Measurements from ENCODE around the gene UNC5B. TPM values are rescaled to one million over a fixed set of nuclear protein-coding genes. Genes with fewer than 3 reads are reported as not detected.

The UNC5B gene
- polyA plus RNA-seq, 1 donor (not counting 4 experiments of a cell fraction or from before 2014, with no cell fraction given), result 1.1 TPM

- dilution Hi-C loops (cut with MboI; ENCODE audit: extremely low pct_ligation_motif_present, low sequenced_read_pairs), result no loop called here
These were observed 1.9 kb upstream of the UNC5B start for GRCh38 chr10:71210542-71210871.

GRCh38 chr10:71211053-71211452, 1.3 kb upstream of the UNC5B start:
- TF ChIP-seq EZH2 (IDR thresholded peaks at IDR 0.05; ENCODE audit: low read length) (no peak), CTCF (optimal IDR thresholded peaks at IDR 0.05 in 1 of 3, IDR thresholded peaks at IDR 0.05 in 1 of 3, conservative IDR thresholded peaks at IDR 0.05 in 1 of 3; ENCODE audit: extremely low read depth in 1 of 3, insufficient read depth in 2 of 3, low read length in 3 of 3) (no peak)
- dilution Hi-C loops (cut with MboI; ENCODE audit: extremely low pct_ligation_motif_present, low sequenced_read_pairs), result no loop called here
- Histone ChIP-seq H3K27me3 (ENCODE audit: control insufficient read depth, extremely low read depth, insufficient read depth, low read length) (peaks cover 42% of the 10 kb centered on the region), H3K79me2 (ENCODE audit: control insufficient read depth, insufficient read depth, low read length) (no peaks in the 10 kb centered on the region), H3K27ac (ENCODE audit: control insufficient read depth, insufficient read depth, low read length) (no peak overlapping the region), H3K9ac (ENCODE audit: control insufficient read depth, extremely low read depth, insufficient read depth, low read length) (no peak overlapping the region), H2AFZ (ENCODE audit: control insufficient read depth, low read length) (no peak overlapping the region), H3K4me2 (ENCODE audit: control insufficient read depth, extremely low read depth, insufficient read depth, low read depth, low read length) (no peak overlapping the region), H3K36me3 (ENCODE audit: control insufficient read depth in 2 of 2, extremely low read depth in 1 of 2, insufficient read depth in 2 of 2, low read length in 2 of 2) (no peaks in the 10 kb centered on the region), H4K20me1 (ENCODE audit: control insufficient read depth, extremely low read depth, insufficient read depth, low read length) (no peaks in the 10 kb centered on the region), H3K9me1 (ENCODE audit: control insufficient read depth, extremely low read depth, insufficient read depth, low read length) (no peaks in the 10 kb centered on the region), H3K4me3 (ENCODE audit: control insufficient read depth in 2 of 3, extremely low read depth in 1 of 3, insufficient read depth in 2 of 3, low read depth in 1 of 3, low read length in 3 of 3) (no peak overlapping the region), H3K4me1 (ENCODE audit: control insufficient read depth, extremely low read depth, insufficient read depth, low read length) (peaks cover 14% of the 10 kb centered on the region), H3K9me3 (ENCODE audit: control insufficient read depth, low read depth, low read length) (no peaks in the 10 kb centered on the region)
- DNase-seq (ENCODE audit: low read depth, low spot score) (no peak), FAIRE-seq (no peak)

More at GRCh38 chr10:71210542-71210871, 1.9 kb upstream of the UNC5B start:
- Histone ChIP-seq H3K9me1 (ENCODE audit: control insufficient read depth, extremely low read depth, insufficient read depth, low read length) (no peaks in the 10 kb centered on the region), H3K79me2 (ENCODE audit: control insufficient read depth, insufficient read depth, low read length) (no peaks in the 10 kb centered on the region), H3K9me3 (ENCODE audit: control insufficient read depth, low read depth, low read length) (no peaks in the 10 kb centered on the region), H3K36me3 (ENCODE audit: control insufficient read depth in 2 of 2, extremely low read depth in 1 of 2, insufficient read depth in 2 of 2, low read length in 2 of 2) (no peaks in the 10 kb centered on the region), H2AFZ (ENCODE audit: control insufficient read depth, low read length) (no peak overlapping the region), H4K20me1 (ENCODE audit: control insufficient read depth, extremely low read depth, insufficient read depth, low read length) (no peaks in the 10 kb centered on the region), H3K27me3 (ENCODE audit: control insufficient read depth, extremely low read depth, insufficient read depth, low read length) (peaks cover 42% of the 10 kb centered on the region), H3K27ac (ENCODE audit: control insufficient read depth, insufficient read depth, low read length) (no peak overlapping the region), H3K9ac (ENCODE audit: control insufficient read depth, extremely low read depth, insufficient read depth, low read length) (no peak overlapping the region), H3K4me1 (ENCODE audit: control insufficient read depth, extremely low read depth, insufficient read depth, low read length) (peaks cover 14% of the 10 kb centered on the region), H3K4me3 (ENCODE audit: control insufficient read depth in 2 of 3, extremely low read depth in 1 of 3, insufficient read depth in 2 of 3, low read depth in 1 of 3, low read length in 3 of 3) (no peak overlapping the region), H3K4me2 (ENCODE audit: control insufficient read depth, extremely low read depth, insufficient read depth, low read depth, low read length) (no peak overlapping the region)
- TF ChIP-seq EZH2 (IDR thresholded peaks at IDR 0.05; ENCODE audit: low read length) (no peak), CTCF (optimal IDR thresholded peaks at IDR 0.05 in 1 of 3, IDR thresholded peaks at IDR 0.05 in 1 of 3, conservative IDR thresholded peaks at IDR 0.05 in 1 of 3; ENCODE audit: extremely low read depth in 1 of 3, insufficient read depth in 2 of 3, low read length in 3 of 3) (no peak)
- no peak for FAIRE-seq
- DNase-seq (ENCODE audit: low read depth, low spot score), result no peak
